K562 (cell line): Measurements from ENCODE around the gene PLD5. TPM values are rescaled to one million over a fixed set of nuclear protein-coding genes. Genes with fewer than 3 reads are reported as not detected.

Experiments
- ATAC-seq: fragments of 200-7000 bp; cut with Tn5 transposase; 3 replicates; pipeline ENCODE4 v1.9.1; 2020; ENCODE audit warnings: moderate library complexity
- Bru-seq: library from RNA; stranded (reverse); fragments of 400-500 nt; gene quantifications from one replicate; lab custom pipeline; 2021; lab: Mats Ljungman, UMichigan
- BruChase-seq, 2 experiments: library from RNA; stranded (reverse); fragments of 400-500 nt; gene quantifications; one replicate each; lab custom pipeline; 2021; lab: Mats Ljungman, UMichigan
- BruUV-seq: library from RNA; stranded (reverse); fragments of 400-500 nt; replicated peaks from 2 replicates; lab custom pipeline; 2021; lab: Mats Ljungman, UMichigan
- CTCF ChIA-PET: fragments of 300-600 bp; formaldehyde crosslinking; extraction: SDS; loops from one replicate; lab custom pipeline; 2021; ENCODE audit warnings: low intra/inter-chr PET ratio; lab: Yijun Ruan, JAX
- POLR2A ChIA-PET: fragments of 300-600, 350-650 bp; sonication (Branson Sonifier 250); formaldehyde crosslinking; extraction: SDS; loops from one replicate; lab custom pipeline; 2021; ENCODE audit warnings: antibody characterized with exemption, inconsistent platforms; lab: Yijun Ruan, JAX
- DNase-seq, 4 experiments: peaks; one replicate each; pipeline versions ENCODE4 v3.0.0 to v3.0.0-alpha.2; 2011 to 2018; ENCODE audit warnings: low spot score in 3 of 4, mixed read lengths in 3 of 4; ENCODE audit errors: extremely low read depth in 1 of 4
- FAIRE-seq: peaks from 2 replicates; lab custom pipeline; 2011; peaks lifted over from hg19 to GRCh38; lab: Jason Lieb, UNC
- H2AFZ ChIP-seq: 2 replicates; pipeline ENCODE4 v1.6.0; 2011; ENCODE audit warnings: low read depth, low read length, control low read depth, inconsistent platforms
- H3K27ac ChIP-seq: fragments of 200-600 bp; 3 replicates; pipeline ENCODE4 v1.8.0; 2011; ENCODE audit warnings: low read depth, mild to moderate bottlenecking, control low read depth, inconsistent platforms, low read length, moderate library complexity, mixed read lengths; ENCODE audit errors: extremely low read depth
- H3K27me3 ChIP-seq, 2 experiments: fragments of 300-600 bp in 1 of 2; 2 replicates in 1 of 2; 3 replicates in 1 of 2; pipeline versions ENCODE4 v1.6.0 to v1.8.0; 2011; ENCODE audit warnings: inconsistent platforms in 2 of 2, low read length in 2 of 2, mild to moderate bottlenecking in 1 of 2, mixed read lengths in 1 of 2, moderate library complexity in 1 of 2; ENCODE audit not compliant: control insufficient read depth in 2 of 2, insufficient read depth in 2 of 2
- H3K36me3 ChIP-seq: fragments of 300-600 bp; 3 replicates; pipeline ENCODE4 v1.8.0; 2011; ENCODE audit warnings: mild to moderate bottlenecking, low read length, inconsistent platforms; ENCODE audit not compliant: control insufficient read depth, insufficient read depth
- H3K4me1 ChIP-seq, 2 experiments: fragments of 200-600 bp in 1 of 2; replicated peaks in 1 of 2; 2 replicates in 1 of 2; 3 replicates in 1 of 2; pipeline versions ENCODE4 v1.5.1 to v1.8.0; 2011; ENCODE audit warnings: inconsistent platforms in 2 of 2, low read length in 2 of 2, mild to moderate bottlenecking in 1 of 2, mixed read lengths in 1 of 2, moderate library complexity in 1 of 2; ENCODE audit not compliant: control insufficient read depth in 2 of 2, insufficient read depth in 2 of 2
- H3K4me2 ChIP-seq: 2 replicates; pipeline ENCODE4 v1.6.1; 2011; ENCODE audit warnings: low read length, control low read depth, inconsistent platforms, mixed read lengths; ENCODE audit not compliant: insufficient read depth
- H3K4me3 ChIP-seq: fragments of 200-600 bp; sonication (generic), shearing (Covaris generic); 2 replicates; pipeline ENCODE4 v1.5.1; 2016; ENCODE audit warnings: control low read depth, inconsistent platforms
- H3K79me2 ChIP-seq: fragments of 200-600 bp; 3 replicates; pipeline ENCODE4 v1.8.0; 2011; ENCODE audit warnings: low read length, inconsistent platforms; ENCODE audit not compliant: control insufficient read depth, insufficient read depth
- H3K9ac ChIP-seq, 2 experiments: 2 replicates each; pipeline versions ENCODE4 v1.6.0 to v1.6.1; 2011; ENCODE audit warnings: low read depth in 2 of 2, low read length in 2 of 2, control low read depth in 1 of 2, inconsistent platforms in 1 of 2, mild to moderate bottlenecking in 1 of 2, mixed read lengths in 1 of 2; ENCODE audit not compliant: insufficient read depth in 1 of 2
- H3K9me1 ChIP-seq: one replicate; pipeline ENCODE4 v1.6.0; 2011; ENCODE audit warnings: inconsistent platforms, mild to moderate bottlenecking, low read length, moderate library complexity; ENCODE audit not compliant: control insufficient read depth, insufficient read depth
- H3K9me3 ChIP-seq: replicated peaks from 2 replicates; pipeline ENCODE4 v1.5.1; 2011; ENCODE audit warnings: low read depth, low read length, inconsistent platforms; ENCODE audit not compliant: control insufficient read depth, insufficient read depth
- H4K20me1 ChIP-seq: replicated peaks from 2 replicates; pipeline ENCODE4 v1.6.1; 2011; ENCODE audit warnings: low read length, inconsistent platforms, mixed read lengths; ENCODE audit not compliant: control insufficient read depth, insufficient read depth
- NFIC ChIP-seq: fragments of 450-650 bp; IDR thresholded peaks from 2 replicates; pipeline ENCODE4 v1.6.1; 2017; ENCODE audit warnings: mild to moderate bottlenecking, inconsistent platforms
- WGBS: fragments of 100-300 bp; shearing (Covaris generic); methylation state at CpG from one replicate; pipeline ENCODE4 v1.1.6; 2016; ENCODE audit warnings: low coverage, mixed read lengths; ENCODE audit not compliant: insufficient coverage; ENCODE audit errors: missing lambda C conversion rate; 5-methylcytosine and 5-hydroxymethylcytosine counted together
- in situ Hi-C: fragments of 300-500 bp; cut with MboI; formaldehyde crosslinking; loops from 4 replicates; pipeline ENCODE4 v1.15.0; 2018; ENCODE audit warnings: inconsistent platforms, mixed read lengths
- intact Hi-C: fragments of 100-400 bp; cut with micrococcal nuclease; formaldehyde crosslinking; loops from 2 replicates; pipeline ENCODE4 v1.14.2; 2022
- long read RNA-seq, 3 experiments: library from polyadenylated mRNA in 2 of 3; library from RNA in 1 of 3; unstranded in 2 of 3; stranded (forward) in 1 of 3; transcript quantifications; one replicate each; pipeline ENCODE4 v2.0.0, GENCODE V29; 2019 to 2022
- polyA minus RNA-seq, 3 experiments: library from RNA; depleted of rRNA, polyadenylated mRNA; stranded (reverse); fragments of >200 nt; gene quantifications; 2 replicates each; pipeline ENCODE4 v1.2.3, GENCODE V29; 2011
- polyA plus RNA-seq, 8 experiments: library from polyadenylated mRNA; depleted of rRNA in 4 of 8; stranded (reverse) in 5 of 8; unstranded in 3 of 8; fragments of >200 nt; fragmentation: Nextera tagmentation in 2 of 8; fragmentation: Illumina TruSeq in 1 of 8; extraction: Ambion mirVana in 2 of 8; extraction: Trizol in 1 of 8; gene quantifications; 2 replicates each; pipeline versions ENCODE4 v1.2.1 to v1.2.3, GENCODE V29; 2011 to 2014; ENCODE audit warnings: inconsistent platforms in 1 of 8, missing spikeins in 1 of 8
- total RNA-seq, 7 experiments: library from RNA; depleted of rRNA in 6 of 7; stranded (reverse); fragments of >200 nt in 6 of 7; fragmentation: Illumina TruSeq in 2 of 7; extraction: Trizol in 2 of 7; gene quantifications; 2 replicates each; pipeline versions ENCODE4 v1.2.1 to v1.2.3, GENCODE V29; 2011 to 2021; ENCODE audit warnings: low replicate concordance in 1 of 7
- TF ChIP-seq, protein P1 (sequence below), 2 experiments: IDR thresholded peaks; 2 replicates each; pipeline ENCODE4 v1.6.1; 2011; ENCODE audit warnings: borderline replicate concordance in 1 of 2, control low read depth in 1 of 2, low read depth in 1 of 2, low read length in 1 of 2, mild to moderate bottlenecking in 1 of 2, mixed read lengths in 1 of 2, moderate library complexity in 1 of 2; ENCODE audit not compliant: insufficient read depth in 1 of 2, insufficient read length in 1 of 2, poor library complexity in 1 of 2, severe bottlenecking in 1 of 2; ENCODE audit errors: extremely low read depth in 1 of 2

Gene PLD5
- total RNA-seq (2011; cell fraction: chromatin; rRNA removed; ENCODE audit: low replicate concordance): not detected in 2 replicates
- total RNA-seq (2011; cell fraction: nucleolus; rRNA removed): not detected in 2 replicates
- total RNA-seq (2011; cell fraction: nucleoplasm; rRNA removed): not detected in 2 replicates
- total RNA-seq (2014; rRNA removed) (not detected in 2 replicates), total RNA-seq (2014; rRNA removed; fragmentation: Illumina TruSeq; extraction: Trizol) (not detected in 2 replicates), total RNA-seq (2015; rRNA removed; fragmentation: Illumina TruSeq; extraction: Trizol) (not detected in 2 replicates), total RNA-seq (2021) (not detected in 2 replicates), polyA plus RNA-seq (2011; rRNA removed) (not detected in 2 replicates), polyA plus RNA-seq (2014; fragmentation: Illumina TruSeq; extraction: Trizol) (not detected in 2 replicates), polyA plus RNA-seq (2014; fragmentation: Nextera tagmentation; extraction: Ambion mirVana) (not detected), polyA plus RNA-seq (2014; rRNA removed) (not detected in 2 replicates), polyA minus RNA-seq (2011; rRNA and poly(A)+ RNA removed) (not detected in 2 replicates), Bru-seq, nascent RNA (percentile 1 among the genes with signal in this experiment), BruChase-seq, experiment 1, labeled RNA remaining after a 2-hour chase (percentile 0 among the genes with signal in this experiment), BruChase-seq, experiment 2, labeled RNA remaining after a 6-hour chase (percentile 1 among the genes with signal in this experiment)
- polyA plus RNA-seq (2011; cell fraction: cytosol; rRNA removed): not detected in 2 replicates
- not detected in 2 replicates for polyA plus RNA-seq (2011; cell fraction: nucleus; rRNA removed)
- not detected in 2 replicates for polyA plus RNA-seq (2012)
- polyA minus RNA-seq (2011; cell fraction: cytosol; rRNA and poly(A)+ RNA removed): not detected in 2 replicates
- polyA minus RNA-seq (2011; cell fraction: nucleus; rRNA and poly(A)+ RNA removed): not detected in 2 replicates
- long read RNA-seq, experiment 1: 0 reads
- long read RNA-seq, experiment 2: 0 reads
- long read RNA-seq, experiment 3: 0 reads

DNA sequence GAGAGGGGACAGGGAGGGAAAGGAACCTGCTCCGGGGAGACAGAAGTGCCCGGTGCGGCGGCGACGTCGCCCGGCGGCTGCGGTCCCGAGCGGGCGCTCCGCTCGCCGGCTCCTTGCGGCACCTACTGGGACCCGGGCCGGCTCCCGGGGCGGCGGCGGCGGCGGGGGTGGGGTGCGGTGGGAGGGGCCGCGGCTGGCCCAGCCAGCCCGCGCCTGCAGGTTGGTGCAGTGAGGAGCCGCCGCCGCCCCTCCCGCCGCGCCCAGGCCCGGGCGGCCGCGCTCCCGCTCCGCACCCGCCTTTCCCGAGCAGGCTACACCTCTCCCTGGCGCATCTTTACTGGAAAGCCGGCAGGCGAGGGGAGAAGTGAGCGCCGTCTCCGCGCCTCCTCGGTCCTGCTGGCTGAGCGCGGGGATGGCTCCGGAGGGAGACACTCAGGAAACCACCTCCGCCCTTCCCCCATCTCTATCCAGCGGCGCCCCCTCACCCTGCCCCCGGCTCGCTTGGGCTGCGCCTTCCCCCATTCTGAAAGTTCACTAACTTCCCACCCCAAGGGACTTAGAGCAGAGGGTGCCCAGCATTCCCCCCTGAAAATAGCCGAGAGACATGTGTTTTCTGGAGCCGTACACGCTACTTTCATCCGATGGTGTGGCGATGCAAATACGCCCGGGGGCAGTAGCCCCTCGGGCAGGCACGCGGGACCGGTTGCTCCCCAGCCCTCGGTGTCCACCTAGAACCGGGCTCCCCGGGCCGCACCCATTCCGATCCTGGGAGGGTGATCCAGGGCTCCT is at the start of gene PLD5:
Gene PLD5 (minus strand): TSS at position 127 of the 789 bp plus-strand sequence.
- no peaks in the 10 kb centered on the region for H3K79me2 ChIP-seq
- ChIA-PET POLR2A (interaction anchor here (0.7 kb wide), 1 partner anchor 20 kb away, joined by 3 read pairs; no protein-coding TSS in a partner anchor), CTCF (no interaction called here)
- TF ChIP-seq NFIC: no peak
- TF ChIP-seq, protein P1, sequence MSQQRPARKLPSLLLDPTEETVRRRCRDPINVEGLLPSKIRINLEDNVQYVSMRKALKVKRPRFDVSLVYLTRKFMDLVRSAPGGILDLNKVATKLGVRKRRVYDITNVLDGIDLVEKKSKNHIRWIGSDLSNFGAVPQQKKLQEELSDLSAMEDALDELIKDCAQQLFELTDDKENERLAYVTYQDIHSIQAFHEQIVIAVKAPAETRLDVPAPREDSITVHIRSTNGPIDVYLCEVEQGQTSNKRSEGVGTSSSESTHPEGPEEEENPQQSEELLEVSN (IDR thresholded peaks at IDR 0.05; ENCODE audit: borderline replicate concordance in 1 of 2, extremely low read depth in 1 of 2, insufficient read depth in 1 of 2, insufficient read length in 1 of 2, low read depth in 1 of 2, low read length in 1 of 2, poor library complexity in 1 of 2, severe bottlenecking in 1 of 2): peak in 1 of 2 experiments; percentile 3
- WGBS: 5% methylated on average over 19 of the region's 77 CpGs
- H3K36me3 ChIP-seq: no peaks in the 10 kb centered on the region
- no peak within 1 kb of the TSS for H2AFZ ChIP-seq
- peak; percentile 79 for ATAC-seq
- peaks cover 0 to 12% of the 10 kb centered on the region in 2 experiments; a peak in 1 of 5 replicates for H3K4me1 ChIP-seq
- H3K4me3 ChIP-seq: no peak within 1 kb of the TSS
- peak in 2 of 4 experiments; percentile 40 to 41 for DNase-seq
- H3K27me3 ChIP-seq: peaks cover 3 to 4% of the 10 kb centered on the region in 2 experiments; a peak in 1 of 5 replicates
- no peaks in the 10 kb centered on the region for H3K9me3 ChIP-seq
- no peak for FAIRE-seq
- no TSS peak for BruUV-seq
- no peaks in the 10 kb centered on the region for H3K9me1 ChIP-seq
- no peak within 1 kb of the TSS for H3K27ac ChIP-seq
- in situ Hi-C loops: no loop called here
- H3K9ac ChIP-seq: no peak within 1 kb of the TSS
- intact Hi-C loops: no loop called here
- H3K4me2 ChIP-seq: no peak within 1 kb of the TSS
- no peaks in the 10 kb centered on the region for H4K20me1 ChIP-seq
